H9 (cell line): ENCODE measurements around the gene LDB2. TPM values are rescaled to one million over a fixed set of nuclear protein-coding genes. Genes with fewer than 3 reads are reported as not detected.

ENCODE experiments used
- DNase-seq: peaks from one replicate; pipeline ENCODE4 v3.0.0-alpha.2; 2017
- H2AFZ ChIP-seq: one replicate; pipeline ENCODE4 v1.6.1; 2013; ENCODE audit warnings: mild to moderate bottlenecking, low read length, control low read depth, moderate library complexity
- H2AK5ac ChIP-seq: 2 replicates; pipeline ENCODE4 v1.6.1; 2013; ENCODE audit warnings: low read length, control low read depth, mixed read lengths; ENCODE audit not compliant: insufficient read length
- H2BK120ac ChIP-seq: one replicate; pipeline ENCODE4 v1.6.1; 2013; ENCODE audit warnings: low read depth, mild to moderate bottlenecking, low read length, control low read depth, inconsistent platforms; ENCODE audit not compliant: poor library complexity, severe bottlenecking
- H2BK12ac ChIP-seq: 2 replicates; pipeline ENCODE4 v1.6.1; 2013; ENCODE audit warnings: low read length, control low read depth, mixed read lengths, low read depth; ENCODE audit not compliant: insufficient read length
- H2BK15ac ChIP-seq: 2 replicates; pipeline ENCODE4 v1.6.1; 2013; ENCODE audit warnings: low read depth, low read length, control low read depth
- H2BK20ac ChIP-seq: one replicate; pipeline ENCODE4 v1.6.1; 2013; ENCODE audit warnings: low read depth, mild to moderate bottlenecking, low read length, control low read depth, inconsistent platforms; ENCODE audit not compliant: poor library complexity, severe bottlenecking
- H2BK5ac ChIP-seq: 2 replicates; pipeline ENCODE4 v1.6.1; 2013; ENCODE audit warnings: low read length, control low read depth, mixed read lengths; ENCODE audit not compliant: insufficient read length
- H3K14ac ChIP-seq: 2 replicates; pipeline ENCODE4 v1.6.1; 2013; ENCODE audit warnings: low read length, control low read depth; ENCODE audit not compliant: insufficient read depth
- H3K18ac ChIP-seq: 2 replicates; pipeline ENCODE4 v1.6.1; 2013; ENCODE audit warnings: low read depth, mild to moderate bottlenecking, mixed read lengths, low read length, control low read depth; ENCODE audit not compliant: insufficient read length
- H3K23ac ChIP-seq: 2 replicates; pipeline ENCODE4 v1.6.1; 2013; ENCODE audit warnings: low read length, control low read depth, mixed read lengths, low read depth; ENCODE audit not compliant: insufficient read length
- H3K23me2 ChIP-seq: 2 replicates; pipeline ENCODE4 v1.6.1; 2013; ENCODE audit warnings: low read depth, mild to moderate bottlenecking, mixed read lengths, low read length, control low read depth; ENCODE audit not compliant: insufficient read length, poor library complexity, severe bottlenecking
- H3K27ac ChIP-seq: 2 replicates; pipeline ENCODE4 v1.5.1; 2013; ENCODE audit warnings: low read length, control low read depth, mixed read lengths, low read depth; ENCODE audit not compliant: insufficient read length
- H3K27me3 ChIP-seq: 2 replicates; pipeline ENCODE4 v1.6.1; 2013; ENCODE audit warnings: low read length, control low read depth, inconsistent platforms; ENCODE audit not compliant: insufficient read depth
- H3K4ac ChIP-seq: 2 replicates; pipeline ENCODE4 v1.6.1; 2013; ENCODE audit warnings: low read depth, mild to moderate bottlenecking, control low read depth, inconsistent platforms, low read length, moderate library complexity
- H3K4me1 ChIP-seq: 2 replicates; pipeline ENCODE4 v1.6.1; 2013; ENCODE audit warnings: low read length, control low read depth, inconsistent platforms; ENCODE audit not compliant: insufficient read depth
- H3K4me2 ChIP-seq: 2 replicates; pipeline ENCODE4 v1.6.1; 2013; ENCODE audit warnings: low read length, control low read depth, mixed read lengths; ENCODE audit not compliant: insufficient read length, insufficient read depth
- H3K56ac ChIP-seq: 2 replicates; pipeline ENCODE4 v1.6.1; 2013; ENCODE audit warnings: low read depth, mild to moderate bottlenecking, mixed read lengths, low read length, control low read depth; ENCODE audit not compliant: insufficient read length
- H3K79me1 ChIP-seq: 2 replicates; pipeline ENCODE4 v1.6.1; 2013; ENCODE audit warnings: low read depth, mild to moderate bottlenecking, moderate library complexity, low read length, control low read depth, inconsistent platforms; ENCODE audit not compliant: insufficient read depth, poor library complexity, severe bottlenecking
- H3K79me2 ChIP-seq: 2 replicates; pipeline ENCODE4 v1.6.1; 2013; ENCODE audit warnings: low read length, control low read depth, inconsistent platforms; ENCODE audit not compliant: insufficient read depth
- H3K9ac ChIP-seq: 2 replicates; pipeline ENCODE4 v1.6.1; 2013; ENCODE audit warnings: low read length, control low read depth, mixed read lengths; ENCODE audit not compliant: insufficient read length; ENCODE audit errors: extremely low read depth
- H3K9me3 ChIP-seq: one replicate; pipeline ENCODE4 v1.6.1; 2013; ENCODE audit warnings: low read depth, low read length, inconsistent platforms; ENCODE audit not compliant: control insufficient read depth
- H3T11ph ChIP-seq: one replicate; pipeline ENCODE4 v1.6.1; 2013; ENCODE audit warnings: mild to moderate bottlenecking, low read length, control low read depth, inconsistent platforms
- H4K20me1 ChIP-seq: one replicate; pipeline ENCODE4 v1.6.1; 2013; ENCODE audit not compliant: control insufficient read depth, insufficient read length, insufficient read depth
- H4K5ac ChIP-seq: 2 replicates; pipeline ENCODE4 v1.6.1; 2013; ENCODE audit warnings: low read depth, mild to moderate bottlenecking, mixed read lengths, low read length, control low read depth; ENCODE audit not compliant: insufficient read length
- H4K8ac ChIP-seq: replicated peaks from 2 replicates; pipeline ENCODE4 v1.6.1; 2013; ENCODE audit warnings: low read length, control low read depth, mixed read lengths, low read depth; ENCODE audit not compliant: insufficient read length
- H4K91ac ChIP-seq: 2 replicates; pipeline ENCODE4 v1.6.1; 2013; ENCODE audit warnings: low read depth, mild to moderate bottlenecking, moderate library complexity, mixed read lengths, low read length, control low read depth; ENCODE audit not compliant: insufficient read length
- H3K27ac Mint-ChIP-seq, 3 experiments: 2 replicates in 2 of 3; 3 replicates in 1 of 3; pipeline ENCODE4 v1.8.0; 2020 to 2021; ENCODE audit warnings: mixed read lengths in 3 of 3, mild to moderate bottlenecking in 1 of 3, moderate library complexity in 1 of 3
- H3K27me3 Mint-ChIP-seq: 2 replicates; pipeline ENCODE4 v1.8.0; 2021; ENCODE audit warnings: low read depth, mild to moderate bottlenecking, moderate library complexity, mixed read lengths
- H3K36me3 Mint-ChIP-seq, 3 experiments: 2 replicates in 2 of 3; 3 replicates in 1 of 3; pipeline ENCODE4 v1.8.0; 2020 to 2021; ENCODE audit warnings: low read depth in 3 of 3, mixed read lengths in 3 of 3; ENCODE audit not compliant: insufficient read depth in 1 of 3
- H3K4me1 Mint-ChIP-seq, 2 experiments: 2 replicates each; pipeline ENCODE4 v1.8.0; 2020; ENCODE audit warnings: mixed read lengths in 2 of 2
- H3K4me3 Mint-ChIP-seq, 2 experiments: 2 replicates in 1 of 2; 3 replicates in 1 of 2; pipeline ENCODE4 v1.8.0; 2020 to 2021; ENCODE audit warnings: mild to moderate bottlenecking in 2 of 2, mixed read lengths in 2 of 2, moderate library complexity in 1 of 2
- H3K9me3 Mint-ChIP-seq, 2 experiments: 2 replicates in 1 of 2; 3 replicates in 1 of 2; pipeline ENCODE4 v1.8.0; 2020; ENCODE audit warnings: mild to moderate bottlenecking in 2 of 2, mixed read lengths in 2 of 2, moderate library complexity in 1 of 2
- WGBS: extraction: QIAGEN DNeasy Blood & Tissue Kit; methylation state at CpG from one replicate; pipeline ENCODE4 v1.1.7; 2013; ENCODE audit warnings: missing lambda C conversion rate, low lambda C conversion rate, mixed read lengths; ENCODE audit not compliant: insufficient read length; ENCODE audit errors: extremely low coverage; 5-methylcytosine and 5-hydroxymethylcytosine counted together
- total RNA-seq: library from RNA; stranded (reverse); gene quantifications from 2 replicates; pipeline ENCODE4 v1.2.1, GENCODE V29; 2021
- TF ChIP-seq, protein P1 (sequence below): fragments of 200-600 bp; sonication (generic); conservative IDR thresholded peaks from 3 replicates; pipeline ENCODE4 v1.8.0; 2021; ENCODE audit warnings: antibody characterized with exemption, mild to moderate bottlenecking

The LDB2 gene
- total RNA-seq, 1 experiment from 2014 or later = 22.5 TPM

DNA sequence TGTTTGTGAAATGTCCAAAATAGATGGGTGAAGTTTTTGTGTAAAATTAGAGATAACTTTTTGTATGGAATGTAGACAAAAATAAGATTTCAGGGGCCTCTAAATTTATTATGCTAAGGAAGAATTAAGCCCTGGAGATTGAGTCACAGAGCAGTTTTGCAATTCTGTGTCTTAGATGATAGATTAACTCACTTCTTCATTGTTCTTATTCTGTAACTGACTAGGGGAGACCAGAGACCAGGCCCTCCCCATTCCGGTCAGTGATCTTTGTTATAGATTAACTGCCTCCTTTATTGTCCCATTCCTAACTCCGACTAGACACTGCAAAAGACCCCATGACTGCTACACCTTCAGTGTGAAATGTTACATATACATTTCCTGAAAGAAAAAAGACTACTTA lies 433.8 kb downstream of the LDB2 start:
- Histone ChIP-seq H2BK20ac (no peak overlapping the region), H3K79me2 (no peaks in the 10 kb centered on the region), H2BK12ac (no peak overlapping the region), H3K18ac (no peak overlapping the region), H3K4me2 (no peak overlapping the region), H4K91ac (no peak overlapping the region), H3K23me2 (no peaks in the 10 kb centered on the region), H3K4me1 (no peaks in the 10 kb centered on the region), H3K9ac (no peak overlapping the region), H4K8ac (no peak overlapping the region), H3K56ac (no peak overlapping the region), H2AK5ac (no peak overlapping the region), H3K27me3 (no peaks in the 10 kb centered on the region), H3K14ac (no peak overlapping the region), H3K27ac (no peak overlapping the region), H2AFZ (no peak overlapping the region), H3K4ac (no peak overlapping the region), H3K79me1 (no peaks in the 10 kb centered on the region), H4K5ac (no peak overlapping the region), H2BK120ac (no peak overlapping the region), H3K9me3 (no peaks in the 10 kb centered on the region), H2BK5ac (no peak overlapping the region), H3T11ph (no peak overlapping the region), H4K20me1 (no peaks in the 10 kb centered on the region), H3K23ac (no peak overlapping the region), H2BK15ac (no peak overlapping the region)
- Mint-ChIP-seq H3K27ac (no peak overlapping the region), H3K4me3 (no peak overlapping the region), H3K27me3 (peaks cover 71% of the 10 kb centered on the region), H3K9me3 (no peaks in the 10 kb centered on the region), H3K36me3 (no peaks in the 10 kb centered on the region), H3K4me1 (no peaks in the 10 kb centered on the region)
- DNase-seq = no peak
- no CpG with 5 or more reads among the region's 2 CpGs for WGBS
- TF ChIP-seq, protein P1, sequence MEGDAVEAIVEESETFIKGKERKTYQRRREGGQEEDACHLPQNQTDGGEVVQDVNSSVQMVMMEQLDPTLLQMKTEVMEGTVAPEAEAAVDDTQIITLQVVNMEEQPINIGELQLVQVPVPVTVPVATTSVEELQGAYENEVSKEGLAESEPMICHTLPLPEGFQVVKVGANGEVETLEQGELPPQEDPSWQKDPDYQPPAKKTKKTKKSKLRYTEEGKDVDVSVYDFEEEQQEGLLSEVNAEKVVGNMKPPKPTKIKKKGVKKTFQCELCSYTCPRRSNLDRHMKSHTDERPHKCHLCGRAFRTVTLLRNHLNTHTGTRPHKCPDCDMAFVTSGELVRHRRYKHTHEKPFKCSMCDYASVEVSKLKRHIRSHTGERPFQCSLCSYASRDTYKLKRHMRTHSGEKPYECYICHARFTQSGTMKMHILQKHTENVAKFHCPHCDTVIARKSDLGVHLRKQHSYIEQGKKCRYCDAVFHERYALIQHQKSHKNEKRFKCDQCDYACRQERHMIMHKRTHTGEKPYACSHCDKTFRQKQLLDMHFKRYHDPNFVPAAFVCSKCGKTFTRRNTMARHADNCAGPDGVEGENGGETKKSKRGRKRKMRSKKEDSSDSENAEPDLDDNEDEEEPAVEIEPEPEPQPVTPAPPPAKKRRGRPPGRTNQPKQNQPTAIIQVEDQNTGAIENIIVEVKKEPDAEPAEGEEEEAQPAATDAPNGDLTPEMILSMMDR = no peak
